ENCODE data around the gene SH3D19.

DNA sequence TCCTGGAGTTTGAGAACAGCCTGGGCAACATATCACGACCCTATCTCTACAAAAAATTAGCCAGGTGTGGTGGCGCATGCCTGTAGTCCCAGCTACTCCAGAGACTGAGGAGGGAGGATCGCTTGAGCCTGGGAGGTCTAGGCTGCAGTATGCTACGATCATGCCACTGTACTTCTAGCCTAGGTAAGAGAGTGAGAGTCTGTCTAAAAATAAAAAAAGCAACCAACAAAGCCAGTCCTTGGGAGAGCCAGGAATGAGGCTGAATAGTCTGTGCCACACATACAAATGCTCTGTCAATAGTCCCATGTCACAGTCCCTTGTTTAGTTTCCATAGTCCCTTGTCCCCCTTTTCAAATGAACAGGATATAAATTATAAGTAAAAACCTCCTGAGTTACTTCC is 67.7 kb downstream of the SH3D19 start:
- TF ChIP-seq, protein P1, sequence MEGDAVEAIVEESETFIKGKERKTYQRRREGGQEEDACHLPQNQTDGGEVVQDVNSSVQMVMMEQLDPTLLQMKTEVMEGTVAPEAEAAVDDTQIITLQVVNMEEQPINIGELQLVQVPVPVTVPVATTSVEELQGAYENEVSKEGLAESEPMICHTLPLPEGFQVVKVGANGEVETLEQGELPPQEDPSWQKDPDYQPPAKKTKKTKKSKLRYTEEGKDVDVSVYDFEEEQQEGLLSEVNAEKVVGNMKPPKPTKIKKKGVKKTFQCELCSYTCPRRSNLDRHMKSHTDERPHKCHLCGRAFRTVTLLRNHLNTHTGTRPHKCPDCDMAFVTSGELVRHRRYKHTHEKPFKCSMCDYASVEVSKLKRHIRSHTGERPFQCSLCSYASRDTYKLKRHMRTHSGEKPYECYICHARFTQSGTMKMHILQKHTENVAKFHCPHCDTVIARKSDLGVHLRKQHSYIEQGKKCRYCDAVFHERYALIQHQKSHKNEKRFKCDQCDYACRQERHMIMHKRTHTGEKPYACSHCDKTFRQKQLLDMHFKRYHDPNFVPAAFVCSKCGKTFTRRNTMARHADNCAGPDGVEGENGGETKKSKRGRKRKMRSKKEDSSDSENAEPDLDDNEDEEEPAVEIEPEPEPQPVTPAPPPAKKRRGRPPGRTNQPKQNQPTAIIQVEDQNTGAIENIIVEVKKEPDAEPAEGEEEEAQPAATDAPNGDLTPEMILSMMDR (IDR thresholded peaks at IDR 0.05; ENCODE audit: borderline replicate concordance, extremely low read depth, low read length, poor library complexity, severe bottlenecking), result no peak
- no peak for TF ChIP-seq EZH2 (IDR thresholded peaks at IDR 0.05; ENCODE audit: borderline replicate concordance, low read depth, low read length, severe bottlenecking)
